ENCODE measurements around the gene UBE4B.
"Not testable (repeated sequence)": the region's sequence is repeated elsewhere in the genome, so short reads cannot be mapped to it uniquely, and the experiment has no call there.

DNA sequence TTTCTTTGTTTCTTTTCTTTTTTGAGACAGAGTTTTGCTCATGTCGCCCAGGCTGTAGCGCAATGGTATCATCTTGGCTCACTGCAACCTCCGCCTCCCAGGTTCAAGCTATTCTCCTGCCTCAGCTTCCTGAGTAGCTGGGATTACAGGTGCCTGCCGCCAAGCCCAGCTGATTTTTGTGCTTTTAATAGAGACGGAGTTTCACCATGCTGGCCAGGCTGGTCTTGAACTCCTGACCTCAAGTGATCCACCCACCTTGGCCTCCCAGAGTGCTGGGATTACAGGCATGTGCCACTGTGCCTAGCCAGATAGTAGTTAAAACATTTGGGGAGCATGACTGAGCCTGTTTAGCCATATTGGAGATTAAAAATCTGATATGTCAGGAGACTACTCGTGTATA is 187.9 kb downstream of the UBE4B start:
- TF ChIP-seq, protein P1, sequence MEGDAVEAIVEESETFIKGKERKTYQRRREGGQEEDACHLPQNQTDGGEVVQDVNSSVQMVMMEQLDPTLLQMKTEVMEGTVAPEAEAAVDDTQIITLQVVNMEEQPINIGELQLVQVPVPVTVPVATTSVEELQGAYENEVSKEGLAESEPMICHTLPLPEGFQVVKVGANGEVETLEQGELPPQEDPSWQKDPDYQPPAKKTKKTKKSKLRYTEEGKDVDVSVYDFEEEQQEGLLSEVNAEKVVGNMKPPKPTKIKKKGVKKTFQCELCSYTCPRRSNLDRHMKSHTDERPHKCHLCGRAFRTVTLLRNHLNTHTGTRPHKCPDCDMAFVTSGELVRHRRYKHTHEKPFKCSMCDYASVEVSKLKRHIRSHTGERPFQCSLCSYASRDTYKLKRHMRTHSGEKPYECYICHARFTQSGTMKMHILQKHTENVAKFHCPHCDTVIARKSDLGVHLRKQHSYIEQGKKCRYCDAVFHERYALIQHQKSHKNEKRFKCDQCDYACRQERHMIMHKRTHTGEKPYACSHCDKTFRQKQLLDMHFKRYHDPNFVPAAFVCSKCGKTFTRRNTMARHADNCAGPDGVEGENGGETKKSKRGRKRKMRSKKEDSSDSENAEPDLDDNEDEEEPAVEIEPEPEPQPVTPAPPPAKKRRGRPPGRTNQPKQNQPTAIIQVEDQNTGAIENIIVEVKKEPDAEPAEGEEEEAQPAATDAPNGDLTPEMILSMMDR (conservative IDR thresholded peaks at IDR 0.05; ENCODE audit: low read depth in 2 of 2): not testable (repeated sequence)
- TF ChIP-seq, protein P2, sequence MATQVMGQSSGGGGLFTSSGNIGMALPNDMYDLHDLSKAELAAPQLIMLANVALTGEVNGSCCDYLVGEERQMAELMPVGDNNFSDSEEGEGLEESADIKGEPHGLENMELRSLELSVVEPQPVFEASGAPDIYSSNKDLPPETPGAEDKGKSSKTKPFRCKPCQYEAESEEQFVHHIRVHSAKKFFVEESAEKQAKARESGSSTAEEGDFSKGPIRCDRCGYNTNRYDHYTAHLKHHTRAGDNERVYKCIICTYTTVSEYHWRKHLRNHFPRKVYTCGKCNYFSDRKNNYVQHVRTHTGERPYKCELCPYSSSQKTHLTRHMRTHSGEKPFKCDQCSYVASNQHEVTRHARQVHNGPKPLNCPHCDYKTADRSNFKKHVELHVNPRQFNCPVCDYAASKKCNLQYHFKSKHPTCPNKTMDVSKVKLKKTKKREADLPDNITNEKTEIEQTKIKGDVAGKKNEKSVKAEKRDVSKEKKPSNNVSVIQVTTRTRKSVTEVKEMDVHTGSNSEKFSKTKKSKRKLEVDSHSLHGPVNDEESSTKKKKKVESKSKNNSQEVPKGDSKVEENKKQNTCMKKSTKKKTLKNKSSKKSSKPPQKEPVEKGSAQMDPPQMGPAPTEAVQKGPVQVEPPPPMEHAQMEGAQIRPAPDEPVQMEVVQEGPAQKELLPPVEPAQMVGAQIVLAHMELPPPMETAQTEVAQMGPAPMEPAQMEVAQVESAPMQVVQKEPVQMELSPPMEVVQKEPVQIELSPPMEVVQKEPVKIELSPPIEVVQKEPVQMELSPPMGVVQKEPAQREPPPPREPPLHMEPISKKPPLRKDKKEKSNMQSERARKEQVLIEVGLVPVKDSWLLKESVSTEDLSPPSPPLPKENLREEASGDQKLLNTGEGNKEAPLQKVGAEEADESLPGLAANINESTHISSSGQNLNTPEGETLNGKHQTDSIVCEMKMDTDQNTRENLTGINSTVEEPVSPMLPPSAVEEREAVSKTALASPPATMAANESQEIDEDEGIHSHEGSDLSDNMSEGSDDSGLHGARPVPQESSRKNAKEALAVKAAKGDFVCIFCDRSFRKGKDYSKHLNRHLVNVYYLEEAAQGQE (IDR thresholded peaks at IDR 0.05; ENCODE audit: unreplicated experiment): not testable (repeated sequence)
- not testable (repeated sequence) for TF ChIP-seq JUNB (IDR thresholded peaks at IDR 0.05; ENCODE audit: unreplicated experiment); POLR2AphosphoS5 (IDR thresholded peaks at IDR 0.05; ENCODE audit: low read depth); EZH2 (IDR thresholded peaks at IDR 0.05; ENCODE audit: low read depth, unreplicated experiment)

Data from GM23338 (cell line).